GM15510 (cell line): ENCODE results near the gene PHC2.

Experiments used
- POLR2A ChIP-seq: IDR thresholded peaks from 3 replicates; pipeline ENCODE4 v1.6.1; 2011; ENCODE audit warnings: borderline replicate concordance; ENCODE audit not compliant: insufficient read length; ENCODE audit errors: extremely low read depth

The PHC2 gene

GRCh38 chr1:33374336-33375105 lies 56.4 kb downstream of the PHC2 start:
- no peak for TF ChIP-seq POLR2A

GRCh38 chr1:33373606-33374005 lies 57.3 kb downstream of the PHC2 start:
- no peak for TF ChIP-seq POLR2A

- TF ChIP-seq POLR2A, result no peak
Observed at GRCh38 chr1:33372677-33373076, 58.2 kb downstream of the PHC2 start.

- TF ChIP-seq POLR2A, result no peak
Observed at GRCh38 chr1:33372162-33372561, 58.7 kb downstream of the PHC2 start.

GRCh38 chr1:33371334-33371733 lies 59.6 kb downstream of the PHC2 start:
- no peak for TF ChIP-seq POLR2A

- no peak for TF ChIP-seq POLR2A
Observed at GRCh38 chr1:33370827-33371226, 60.1 kb downstream of the PHC2 start.

GRCh38 chr1:33370301-33370700 lies 60.6 kb downstream of the PHC2 start:
- TF ChIP-seq POLR2A, result no peak

- no peak for TF ChIP-seq POLR2A
Observed at GRCh38 chr1:33369764-33370163, 61.1 kb downstream of the PHC2 start.

- no peak for TF ChIP-seq POLR2A
Observed at GRCh38 chr1:33369081-33369480, 61.8 kb downstream of the PHC2 start.

GRCh38 chr1:33368431-33368830 lies 62.5 kb downstream of the PHC2 start:
- TF ChIP-seq POLR2A, result no peak

GRCh38 chr1:33367485-33368405 lies 63.1 kb downstream of the PHC2 start:
- TF ChIP-seq POLR2A, result no peak

GRCh38 chr1:33366762-33367484 lies 64.0 kb downstream of the PHC2 start:
- TF ChIP-seq POLR2A, result no peak

- TF ChIP-seq POLR2A, result no peak
Observed at GRCh38 chr1:33365560-33365997, 65.3 kb downstream of the PHC2 start.

- TF ChIP-seq POLR2A, result no peak
Observed at GRCh38 chr1:33364565-33364918, 66.4 kb downstream of the PHC2 start.

GRCh38 chr1:33363470-33363861 lies 67.4 kb downstream of the PHC2 start:
- no peak for TF ChIP-seq POLR2A

- TF ChIP-seq POLR2A, result no peak
Observed at GRCh38 chr1:33363021-33363420, 67.9 kb downstream of the PHC2 start.
